Measurements from ENCODE around the gene PRDM11.
"Not testable (repeated sequence)": the region's sequence is repeated elsewhere in the genome, so short reads cannot be mapped to it uniquely, and the experiment has no call there.

PRDM11 gene

GRCh38 chr11:45243967-45244366, 97.5 kb downstream of the PRDM11 start:
- no peak for TF ChIP-seq MAX (IDR thresholded peaks at IDR 0.05; ENCODE audit: low read depth, low read length)
- TF ChIP-seq MYC (IDR thresholded peaks at IDR 0.05; ENCODE audit: low read depth, low read length): no peak
- TF ChIP-seq CTCF (IDR thresholded peaks at IDR 0.05; ENCODE audit: low read depth, low read length): no peak
- TF ChIP-seq POLR2A (IDR thresholded peaks at IDR 0.05; ENCODE audit: extremely low read depth, insufficient read length): no peak
- H3K4me3 ChIP-seq (ENCODE audit: low read depth, low read length): no peak overlapping the region
- no peak for DNase-seq (ENCODE audit: low read depth)

- H3K4me3 ChIP-seq (ENCODE audit: low read depth, low read length): no peak overlapping the region
- DNase-seq (ENCODE audit: low read depth): no peak
- TF ChIP-seq MAX (IDR thresholded peaks at IDR 0.05; ENCODE audit: low read depth, low read length) (no peak), MYC (IDR thresholded peaks at IDR 0.05; ENCODE audit: low read depth, low read length) (no peak), POLR2A (IDR thresholded peaks at IDR 0.05; ENCODE audit: extremely low read depth, insufficient read length) (no peak), CTCF (IDR thresholded peaks at IDR 0.05; ENCODE audit: low read depth, low read length) (no peak)
These were observed 99.0 kb downstream of the PRDM11 start for GRCh38 chr11:45245218-45246045.

GRCh38 chr11:45246241-45246640, 99.8 kb downstream of the PRDM11 start:
- no peak for TF ChIP-seq POLR2A (IDR thresholded peaks at IDR 0.05; ENCODE audit: extremely low read depth, insufficient read length)
- TF ChIP-seq MAX (IDR thresholded peaks at IDR 0.05; ENCODE audit: low read depth, low read length): no peak
- no peak for TF ChIP-seq MYC (IDR thresholded peaks at IDR 0.05; ENCODE audit: low read depth, low read length)
- TF ChIP-seq CTCF (IDR thresholded peaks at IDR 0.05; ENCODE audit: low read depth, low read length): no peak
- DNase-seq (ENCODE audit: low read depth): no peak
- H3K4me3 ChIP-seq (ENCODE audit: low read depth, low read length): no peak overlapping the region

- no peak for DNase-seq (ENCODE audit: low read depth)
- no peak overlapping the region for H3K4me3 ChIP-seq (ENCODE audit: low read depth, low read length)
- TF ChIP-seq MYC (IDR thresholded peaks at IDR 0.05; ENCODE audit: low read depth, low read length) (no peak), CTCF (IDR thresholded peaks at IDR 0.05; ENCODE audit: low read depth, low read length) (no peak), MAX (IDR thresholded peaks at IDR 0.05; ENCODE audit: low read depth, low read length) (no peak), POLR2A (IDR thresholded peaks at IDR 0.05; ENCODE audit: extremely low read depth, insufficient read length) (no peak)
These were observed 101.0 kb downstream of the PRDM11 start for GRCh38 chr11:45247433-45247832.

- DNase-seq (ENCODE audit: low read depth): no peak
- H3K4me3 ChIP-seq (ENCODE audit: low read depth, low read length): no peak overlapping the region
- TF ChIP-seq MAX (IDR thresholded peaks at IDR 0.05; ENCODE audit: low read depth, low read length) (no peak), CTCF (IDR thresholded peaks at IDR 0.05; ENCODE audit: low read depth, low read length) (no peak), MYC (IDR thresholded peaks at IDR 0.05; ENCODE audit: low read depth, low read length) (no peak)
These were observed 102.1 kb downstream of the PRDM11 start for GRCh38 chr11:45248501-45249011.

- not testable (repeated sequence) for DNase-seq (ENCODE audit: low read depth); H3K4me3 ChIP-seq (ENCODE audit: low read depth, low read length)
These were observed 102.9 kb downstream of the PRDM11 start for GRCh38 chr11:45249372-45249771.
